CD14-positive monocyte (primary cell): Measurements from ENCODE around the gene RGS3. TPM values are rescaled to one million over a fixed set of nuclear protein-coding genes. Genes with fewer than 3 reads are reported as not detected.

Experiments used
- DNase-seq, 3 donors: peaks; one replicate each; pipeline ENCODE4 v3.0.0-alpha.2; 2011 to 2022
- H2AFZ ChIP-seq: 2 replicates; pipeline ENCODE4 v1.6.0; 2012; ENCODE audit warnings: mild to moderate bottlenecking, low read depth, low read length, inconsistent platforms; ENCODE audit not compliant: insufficient read depth, poor library complexity, severe bottlenecking
- H3K27ac ChIP-seq, 2 donors: 1 replicate in 1 of 2; 2 replicates in 1 of 2; pipeline ENCODE4 v1.5.1; 2012 to 2013; ENCODE audit warnings: low read length in 2 of 2, control low read depth in 1 of 2, inconsistent platforms in 1 of 2, low read depth in 1 of 2, mild to moderate bottlenecking in 1 of 2
- H3K27me3 ChIP-seq, 2 donors: one replicate each; pipeline versions ENCODE4 v1.6.0 to v1.6.1; 2011 to 2013; ENCODE audit warnings: low read length in 2 of 2; ENCODE audit not compliant: control insufficient read depth in 2 of 2, insufficient read depth in 2 of 2
- H3K36me3 ChIP-seq, 2 donors: replicated peaks in 1 of 2; 1 replicate in 1 of 2; 2 replicates in 1 of 2; pipeline versions ENCODE4 v1.5.1 to v1.6.1; 2012 to 2013; ENCODE audit warnings: low read length in 2 of 2, control low read depth in 1 of 2, inconsistent platforms in 1 of 2, mild to moderate bottlenecking in 1 of 2; ENCODE audit not compliant: insufficient read depth in 2 of 2, control insufficient read depth in 1 of 2
- H3K4me1 ChIP-seq, 2 donors: 1 replicate in 1 of 2; 2 replicates in 1 of 2; pipeline versions ENCODE4 v1.5.1 to v1.6.1; 2012 to 2013; ENCODE audit warnings: low read length in 2 of 2, control low read depth in 1 of 2, inconsistent platforms in 1 of 2, mild to moderate bottlenecking in 1 of 2, moderate library complexity in 1 of 2; ENCODE audit not compliant: insufficient read depth in 2 of 2, control insufficient read depth in 1 of 2
- H3K4me2 ChIP-seq: replicated peaks from 2 replicates; pipeline ENCODE3; 2012; ENCODE audit warnings: low read length, moderate library complexity, mild to moderate bottlenecking; ENCODE audit not compliant: poor library complexity, severe bottlenecking; ENCODE audit errors: extremely low read depth
- H3K4me3 ChIP-seq, 3 experiments: fragments of 200-600 bp in 1 of 3; sonication (generic) in 1 of 3; replicated peaks in 1 of 3; 1 replicate in 2 of 3; 2 replicates in 1 of 3; pipeline ENCODE4 v1.5.1; 2011 to 2013; ENCODE audit warnings: low read length in 3 of 3, mild to moderate bottlenecking in 3 of 3, control low read depth in 2 of 3, low read depth in 2 of 3, inconsistent platforms in 1 of 3, moderate library complexity in 1 of 3
- H3K79me2 ChIP-seq: 2 replicates; pipeline ENCODE4 v1.6.0; 2012; ENCODE audit warnings: mild to moderate bottlenecking, control low read depth, inconsistent platforms, low read length, moderate library complexity; ENCODE audit not compliant: insufficient read depth
- H3K9ac ChIP-seq: 2 replicates; pipeline ENCODE4 v1.6.0; 2017; ENCODE audit warnings: low read length, mild to moderate bottlenecking; ENCODE audit not compliant: insufficient read depth, poor library complexity, severe bottlenecking
- H3K9me3 ChIP-seq, 2 donors: replicated peaks in 1 of 2; 1 replicate in 1 of 2; 2 replicates in 1 of 2; pipeline versions ENCODE4 v1.5.1 to v1.6.1; 2012 to 2013; ENCODE audit warnings: low read length in 2 of 2, control low read depth in 1 of 2; ENCODE audit not compliant: control insufficient read depth in 1 of 2, insufficient read depth in 1 of 2
- H4K20me1 ChIP-seq: 2 replicates; pipeline ENCODE4 v1.6.0; 2012; ENCODE audit warnings: mild to moderate bottlenecking, low read length, control low read depth, moderate library complexity; ENCODE audit not compliant: insufficient read depth
- H3K27ac Mint-ChIP-seq, 7 donors: one replicate each; pipeline ENCODE4 v1.8.0; 2020; ENCODE audit warnings: mild to moderate bottlenecking in 7 of 7, mixed read lengths in 7 of 7, moderate library complexity in 6 of 7, inconsistent platforms in 2 of 7
- H3K27me3 Mint-ChIP-seq, 3 donors: one replicate each; pipeline ENCODE4 v1.8.0; 2021 to 2022; ENCODE audit warnings: low read depth in 3 of 3, mild to moderate bottlenecking in 3 of 3, mixed read lengths in 3 of 3, moderate library complexity in 3 of 3, inconsistent platforms in 1 of 3
- H3K36me3 Mint-ChIP-seq, 2 donors: one replicate each; pipeline ENCODE4 v1.8.0; 2020; ENCODE audit warnings: mixed read lengths in 2 of 2, inconsistent platforms in 1 of 2, mild to moderate bottlenecking in 1 of 2
- H3K4me1 Mint-ChIP-seq: one replicate; pipeline ENCODE4 v1.8.0; 2020; ENCODE audit warnings: mild to moderate bottlenecking, mixed read lengths
- H3K4me3 Mint-ChIP-seq, 2 donors: one replicate each; pipeline ENCODE4 v1.8.0; 2020; ENCODE audit warnings: mild to moderate bottlenecking in 2 of 2, mixed read lengths in 2 of 2, moderate library complexity in 1 of 2
- H3K9me3 Mint-ChIP-seq, 7 donors: one replicate each; pipeline ENCODE4 v1.8.0; 2020 to 2022; ENCODE audit warnings: mixed read lengths in 7 of 7, mild to moderate bottlenecking in 6 of 7, moderate library complexity in 6 of 7, inconsistent platforms in 2 of 7
- CTCF ChIP-seq: fragments of 200-600 bp; IDR thresholded peaks from one replicate; pipeline ENCODE4 v1.8.0; 2022; ENCODE audit warnings: antibody characterized with exemption, mild to moderate bottlenecking
- WGBS: methylation state at CpG from one replicate; pipeline ENCODE4 v1.1.5; 2013; ENCODE audit warnings: missing lambda C conversion rate; ENCODE audit not compliant: insufficient coverage; 5-methylcytosine and 5-hydroxymethylcytosine counted together
- intact Hi-C, 2 donors: fragments of 100-400 bp; cut with micrococcal nuclease; formaldehyde crosslinking; loops; one replicate each; pipeline versions ENCODE4 v1.15.0 to v1.15.1; 2023
- polyA plus RNA-seq, 3 donors: library from polyadenylated mRNA; depleted of rRNA in 1 of 3; unstranded in 2 of 3; stranded (reverse) in 1 of 3; fragments of 300-500 nt in 2 of 3; fragments of >200 nt in 1 of 3; fragmentation: Illumina TruSeq in 2 of 3; gene quantifications; 1 replicate in 2 of 3; 2 replicates in 1 of 3; pipeline ENCODE4 v1.2.3, GENCODE V29; 2012 to 2021

Gene RGS3
- polyA plus RNA-seq, 3 donors: 9.1 to 16.2 (median 15.8) TPM

- intact Hi-C loops: loop anchor here in 1 of 2 donors (5.0 kb wide), 1 partner anchor 73 kb away; no protein-coding TSS in a partner anchor
- H3K79me2 ChIP-seq: no peaks in the 10 kb centered on the region
- no peak overlapping the region for H3K27ac Mint-ChIP-seq
- H4K20me1 ChIP-seq: no peaks in the 10 kb centered on the region
- no peaks in the 10 kb centered on the region for H3K9me3 Mint-ChIP-seq
- H3K4me1 Mint-ChIP-seq: no peaks in the 10 kb centered on the region
- 88% methylated on average over 4 of the region's 8 CpGs for WGBS
- H3K27me3 ChIP-seq: no peaks in the 10 kb centered on the region
- no peak overlapping the region for H2AFZ ChIP-seq
- no peak overlapping the region for H3K4me3 ChIP-seq
- no peak overlapping the region for H3K9ac ChIP-seq
- no peaks in the 10 kb centered on the region for H3K4me1 ChIP-seq
- no peaks in the 10 kb centered on the region for H3K36me3 ChIP-seq
- no peaks in the 10 kb centered on the region for H3K9me3 ChIP-seq
- H3K4me2 ChIP-seq: no peak overlapping the region
- no peak for DNase-seq
- H3K27me3 Mint-ChIP-seq: peaks cover 0 to 2% (median 2%) of the 10 kb centered on the region in 3 donors
- H3K27ac ChIP-seq: no peak overlapping the region
- H3K36me3 Mint-ChIP-seq: no peaks in the 10 kb centered on the region
- TF ChIP-seq CTCF: no peak
- H3K4me3 Mint-ChIP-seq: no peak overlapping the region
Observed at GRCh38 chr9:113474360-113475028, 11.0 kb downstream of the RGS3 start.

- H3K79me2 ChIP-seq: no peaks in the 10 kb centered on the region
- H3K4me1 Mint-ChIP-seq: no peaks in the 10 kb centered on the region
- H3K4me3 ChIP-seq: no peak overlapping the region
- H3K4me3 Mint-ChIP-seq: no peak overlapping the region
- no peaks in the 10 kb centered on the region for H4K20me1 ChIP-seq
- peaks cover 0 to 2% (median 2%) of the 10 kb centered on the region in 3 donors for H3K27me3 Mint-ChIP-seq
- H2AFZ ChIP-seq: no peak overlapping the region
- no peaks in the 10 kb centered on the region for H3K36me3 Mint-ChIP-seq
- no peaks in the 10 kb centered on the region for H3K9me3 Mint-ChIP-seq
- no peaks in the 10 kb centered on the region for H3K36me3 ChIP-seq
- H3K9me3 ChIP-seq: no peaks in the 10 kb centered on the region
- no peak overlapping the region for H3K4me2 ChIP-seq
- no peak for TF ChIP-seq CTCF
- DNase-seq: no peak
- H3K27ac ChIP-seq: no peak overlapping the region
- H3K4me1 ChIP-seq: no peaks in the 10 kb centered on the region
- H3K27me3 ChIP-seq: no peaks in the 10 kb centered on the region
- 100% methylated on average over 1 of the region's 2 CpGs for WGBS
- H3K27ac Mint-ChIP-seq: no peak overlapping the region
- H3K9ac ChIP-seq: no peak overlapping the region
- intact Hi-C loops: no loop called here
Observed at GRCh38 chr9:113475031-113475430, 11.5 kb downstream of the RGS3 start.
